H1 (cell line): ENCODE data around the gene KLHL36. TPM values are rescaled to one million over a fixed set of nuclear protein-coding genes. Genes with fewer than 3 reads are reported as not detected.

ENCODE experiments used
- CTCF ChIA-PET: fragments of 300-600 bp; sonication (Branson Sonifier 250); formaldehyde crosslinking; loops from one replicate; lab custom pipeline; 2021; ENCODE audit not compliant: partially characterized antibody; lab: Charles Lee
- POLR2A ChIA-PET: fragments of 300-600 bp; sonication (Branson Sonifier 250); formaldehyde crosslinking; loops from one replicate; lab custom pipeline; 2021; ENCODE audit warnings: inconsistent platforms; ENCODE audit not compliant: partially characterized antibody; lab: Charles Lee
- DNase-seq, 2 experiments: peaks; one replicate each; pipeline versions ENCODE4 v3.0.0 to v3.0.0-alpha.2; 2010 to 2022; ENCODE audit warnings: low spot score in 2 of 2, low read depth in 1 of 2, mixed read lengths in 1 of 2
- FAIRE-seq: peaks from 2 replicates; lab custom pipeline; 2011; peaks lifted over from hg19 to GRCh38; lab: Jason Lieb, UNC
- H2AFZ ChIP-seq: 2 replicates; pipeline ENCODE4 v1.8.1; 2012; ENCODE audit warnings: low read length, inconsistent platforms
- H2AK5ac ChIP-seq: 2 replicates; pipeline ENCODE4 v1.6.1; 2013; ENCODE audit warnings: low read depth, low read length
- H2BK120ac ChIP-seq: replicated peaks from 2 replicates; pipeline ENCODE3; 2013; ENCODE audit warnings: low read depth, low read length, inconsistent platforms
- H2BK12ac ChIP-seq: 2 replicates; pipeline ENCODE4 v1.6.1; 2013; ENCODE audit warnings: low read depth, low read length
- H2BK15ac ChIP-seq: 2 replicates; pipeline ENCODE4 v1.6.1; 2013; ENCODE audit warnings: low read length
- H2BK20ac ChIP-seq: 2 replicates; pipeline ENCODE4 v1.6.1; 2013; ENCODE audit warnings: low read length
- H2BK5ac ChIP-seq: 2 replicates; pipeline ENCODE4 v1.6.1; 2013; ENCODE audit warnings: low read depth, low read length
- H3K14ac ChIP-seq: 2 replicates; pipeline ENCODE4 v1.6.1; 2013; ENCODE audit warnings: inconsistent platforms; ENCODE audit not compliant: insufficient read length
- H3K18ac ChIP-seq: 2 replicates; pipeline ENCODE4 v1.6.1; 2013; ENCODE audit warnings: low read length; ENCODE audit errors: extremely low read depth
- H3K23ac ChIP-seq: 2 replicates; pipeline ENCODE4 v1.6.1; 2013; ENCODE audit warnings: inconsistent platforms; ENCODE audit not compliant: insufficient read length
- H3K23me2 ChIP-seq: 2 replicates; pipeline ENCODE4 v1.6.1; 2013; ENCODE audit warnings: low read depth, low read length
- H3K27ac ChIP-seq: 2 replicates; pipeline ENCODE4 v1.6.1; 2011; ENCODE audit warnings: low read depth, low read length, inconsistent platforms
- H3K27me3 ChIP-seq, 4 experiments: replicated peaks in 1 of 4; 1 replicate in 1 of 4; 2 replicates in 3 of 4; pipeline versions ENCODE4 v1.6.1 to v1.8.1; 2011 to 2013; ENCODE audit warnings: low read length in 3 of 4, mild to moderate bottlenecking in 3 of 4, inconsistent platforms in 2 of 4, mixed read lengths in 2 of 4, moderate library complexity in 1 of 4; ENCODE audit not compliant: control insufficient read depth in 3 of 4, insufficient read depth in 3 of 4; ENCODE audit errors: extremely low read depth in 1 of 4
- H3K36me3 ChIP-seq, 4 experiments: 2 replicates each; pipeline versions ENCODE4 v1.6.1 to v1.8.1; 2011 to 2013; ENCODE audit warnings: mild to moderate bottlenecking in 4 of 4, low read length in 3 of 4, moderate library complexity in 2 of 4, control low read depth in 1 of 4, inconsistent platforms in 1 of 4; ENCODE audit not compliant: insufficient read depth in 4 of 4, control insufficient read depth in 2 of 4
- H3K4ac ChIP-seq: replicated peaks from 2 replicates; pipeline ENCODE3; 2013; ENCODE audit warnings: low read length, low read depth, mixed read lengths, inconsistent platforms; ENCODE audit not compliant: insufficient read length
- H3K4me1 ChIP-seq, 4 experiments: replicated peaks in 1 of 4; 1 replicate in 1 of 4; 2 replicates in 3 of 4; pipeline versions ENCODE4 v1.6.1 to v1.8.1; 2011 to 2013; ENCODE audit warnings: low read length in 3 of 4, inconsistent platforms in 2 of 4, mixed read lengths in 1 of 4; ENCODE audit not compliant: insufficient read depth in 4 of 4, control insufficient read depth in 3 of 4
- H3K4me2 ChIP-seq, 2 experiments: 2 replicates each; pipeline versions ENCODE4 v1.6.1 to v1.8.1; 2011 to 2013; ENCODE audit warnings: low read depth in 2 of 2, low read length in 2 of 2, control low read depth in 1 of 2, inconsistent platforms in 1 of 2, mild to moderate bottlenecking in 1 of 2; ENCODE audit not compliant: insufficient read depth in 1 of 2
- H3K4me3 ChIP-seq, 4 experiments: fragments of 200-600, 300-600 bp in 1 of 4; sonication (generic), shearing (Covaris generic), sonication (Bioruptor Twin) in 1 of 4; 2 replicates each; pipeline versions ENCODE4 v1.5.1 to v1.8.1; 2011 to 2016; ENCODE audit warnings: low read length in 4 of 4, low read depth in 3 of 4, control low read depth in 2 of 4, inconsistent platforms in 2 of 4, mild to moderate bottlenecking in 2 of 4, mixed read lengths in 1 of 4, moderate library complexity in 1 of 4; ENCODE audit not compliant: insufficient read depth in 2 of 4; ENCODE audit errors: extremely low read depth in 1 of 4
- H3K56ac ChIP-seq: replicated peaks from 2 replicates; pipeline ENCODE3; 2013; ENCODE audit warnings: low read depth, mild to moderate bottlenecking, mixed read lengths, low read length, inconsistent platforms; ENCODE audit not compliant: insufficient read length
- H3K79me1 ChIP-seq: 2 replicates; pipeline ENCODE4 v1.6.1; 2013; ENCODE audit warnings: low read depth, low read length, control low read depth
- H3K79me2 ChIP-seq, 2 experiments: 2 replicates each; pipeline versions ENCODE4 v1.6.1 to v1.8.1; 2012 to 2013; ENCODE audit warnings: low read length in 2 of 2, mild to moderate bottlenecking in 2 of 2, inconsistent platforms in 1 of 2; ENCODE audit not compliant: insufficient read depth in 2 of 2, control insufficient read depth in 1 of 2
- H3K9ac ChIP-seq, 4 experiments: replicated peaks in 1 of 4; 1 replicate in 1 of 4; 2 replicates in 3 of 4; pipeline versions ENCODE4 v1.6.1 to v1.8.1; 2011 to 2013; ENCODE audit warnings: low read depth in 3 of 4, low read length in 3 of 4, control low read depth in 2 of 4, mild to moderate bottlenecking in 2 of 4, moderate library complexity in 2 of 4, inconsistent platforms in 1 of 4; ENCODE audit errors: extremely low read depth in 1 of 4
- H3K9me3 ChIP-seq, 2 experiments: 2 replicates each; pipeline versions ENCODE4 v1.6.1 to v1.8.1; 2012 to 2013; ENCODE audit warnings: mild to moderate bottlenecking in 2 of 2, moderate library complexity in 2 of 2, control low read depth in 1 of 2, inconsistent platforms in 1 of 2, low read depth in 1 of 2, low read length in 1 of 2, mixed read lengths in 1 of 2; ENCODE audit not compliant: insufficient read depth in 2 of 2
- H4K20me1 ChIP-seq, 2 experiments: replicated peaks in 1 of 2; 2 replicates each; pipeline versions ENCODE3 to v1.8.1; 2011 to 2013; ENCODE audit warnings: inconsistent platforms in 2 of 2, low read length in 2 of 2, mild to moderate bottlenecking in 1 of 2; ENCODE audit not compliant: insufficient read depth in 2 of 2, control insufficient read depth in 1 of 2
- H4K5ac ChIP-seq: 2 replicates; pipeline ENCODE4 v1.6.1; 2013; ENCODE audit warnings: low read length, low read depth, mixed read lengths, inconsistent platforms; ENCODE audit not compliant: insufficient read length
- H4K8ac ChIP-seq: 2 replicates; pipeline ENCODE4 v1.8.0; 2013; ENCODE audit warnings: mild to moderate bottlenecking, moderate library complexity, low read length, inconsistent platforms; ENCODE audit not compliant: insufficient read depth; ENCODE audit errors: extremely low read depth
- H4K91ac ChIP-seq: replicated peaks from 2 replicates; pipeline ENCODE3; 2013; ENCODE audit warnings: low read length, mixed read lengths, inconsistent platforms; ENCODE audit not compliant: insufficient read length
- CTBP2 ChIP-seq: IDR thresholded peaks from 2 replicates; pipeline ENCODE4 v1.7.0; 2011; ENCODE audit warnings: borderline replicate concordance, mild to moderate bottlenecking, moderate library complexity, mixed read lengths, low read length; ENCODE audit not compliant: insufficient read depth, insufficient read length
- EZH2 ChIP-seq: fragments of 200-600 bp; sonication (generic); IDR thresholded peaks from 2 replicates; pipeline ENCODE4 v1.7.1; 2012; ENCODE audit warnings: low read depth, mild to moderate bottlenecking, moderate library complexity, low read length, inconsistent platforms; ENCODE audit not compliant: severe bottlenecking
- GABPA ChIP-seq: IDR thresholded peaks from 2 replicates; pipeline ENCODE4 v1.6.1; 2011; ENCODE audit warnings: mild to moderate bottlenecking, low read length, moderate library complexity, borderline replicate concordance; ENCODE audit not compliant: insufficient read depth
- HDAC6 ChIP-seq: IDR thresholded peaks from one replicate; pipeline ENCODE4 v1.7.1; 2012; ENCODE audit warnings: low read depth, mild to moderate bottlenecking, inconsistent platforms, low read length, moderate library complexity
- JUND ChIP-seq: IDR thresholded peaks from 2 replicates; pipeline ENCODE4 v1.6.1; 2011; ENCODE audit warnings: mild to moderate bottlenecking, improper control_type of control experiment, low read length
- PHF8 ChIP-seq: fragments of 200-600 bp; sonication (generic); conservative IDR thresholded peaks from 2 replicates; pipeline ENCODE4 v1.7.1; 2012; ENCODE audit warnings: low read depth, mild to moderate bottlenecking, inconsistent platforms, low read length, moderate library complexity
- POLR2A ChIP-seq, 2 experiments: IDR thresholded peaks; 1 replicate in 1 of 2; 2 replicates in 1 of 2; pipeline ENCODE4 v1.6.1; 2011; ENCODE audit warnings: low read depth in 2 of 2, low read length in 2 of 2, mild to moderate bottlenecking in 2 of 2; ENCODE audit errors: control extremely low read depth in 1 of 2
- POLR2AphosphoS5 ChIP-seq: IDR thresholded peaks from 2 replicates; pipeline ENCODE4 v1.6.1; 2011; ENCODE audit warnings: low read depth, low read length
- SAP30 ChIP-seq: fragments of 300-600 bp; sonication (generic); IDR thresholded peaks from 2 replicates; pipeline ENCODE4 v1.7.1; 2012; ENCODE audit warnings: low read length, moderate library complexity, mild to moderate bottlenecking, inconsistent platforms; ENCODE audit not compliant: insufficient read depth, insufficient replicate concordance
- SIX5 ChIP-seq: IDR thresholded peaks from 2 replicates; pipeline ENCODE4 v1.6.1; 2011; ENCODE audit warnings: mild to moderate bottlenecking, low read depth, low read length
- SRF ChIP-seq: IDR thresholded peaks from 2 replicates; pipeline ENCODE4 v1.6.1; 2011; ENCODE audit warnings: mild to moderate bottlenecking, low read depth, low read length, moderate library complexity
- SUZ12 ChIP-seq: fragments of 200-600 bp; sonication (generic); IDR thresholded peaks from 2 replicates; pipeline ENCODE4 v1.6.1; 2012; ENCODE audit warnings: mild to moderate bottlenecking, inconsistent platforms, low read length, moderate library complexity, mixed read lengths
- WGBS, 2 experiments: shearing (Covaris generic) in 1 of 2; methylation state at CpG; one replicate each; pipeline versions ENCODE4 v1.1.6 to v1.1.7; 2013 to 2015; ENCODE audit warnings: low lambda C conversion rate in 2 of 2, mixed read lengths in 2 of 2, inconsistent platforms in 1 of 2, low coverage in 1 of 2, missing lambda C conversion rate in 1 of 2; ENCODE audit not compliant: insufficient replicate concordance in 2 of 2, insufficient coverage in 1 of 2, insufficient read length in 1 of 2; ENCODE audit errors: extremely low coverage in 1 of 2, missing lambda C conversion rate in 1 of 2; 5-methylcytosine and 5-hydroxymethylcytosine counted together
- polyA plus RNA-seq, 7 experiments: library from polyadenylated mRNA; depleted of rRNA in 3 of 7; stranded (reverse) in 5 of 7; unstranded in 2 of 7; fragments of >200 nt in 5 of 7; fragments of 200-250 nt in 2 of 7; gene quantifications; 1 replicate in 5 of 7; 2 replicates in 1 of 7; 4 replicates in 1 of 7; pipeline versions ENCODE4 v1.2.1 to v1.2.3, GENCODE V29; 2011 to 2013; ENCODE audit warnings: missing spikeins in 2 of 7, mixed read lengths in 2 of 7
- total RNA-seq: library from RNA; stranded (reverse); fragmentation: NEBNext Ultra II Directional; extraction: Animal tissue kit (Norgen Biotek cat#: 25700); gene quantifications from 2 replicates; pipeline ENCODE4 v1.2.1, GENCODE V29; 2021

KLHL36 gene
- total and polyA plus RNA-seq, 2 of the 8 experiments (the other 6 are each of a cell fraction or from before 2014, with no cell fraction given) = 22.9 to 33.6 TPM

GRCh38 chr16:84686707-84687298 lies 38.5 kb downstream of the KLHL36 start:
- 85% methylated on average over 6 of the region's 6 CpGs; no CpG with 5 or more reads in 1 of the 2 experiments for WGBS, 2 experiments
- Histone ChIP-seq H2AK5ac (no peak overlapping the region), H3K14ac (no peak overlapping the region), H3K79me1 (no peaks in the 10 kb centered on the region), H3K27ac (no peak overlapping the region), H4K8ac (no peak overlapping the region), H2BK12ac (0 out of 2 replicates have a peak overlapping the region, but pooled peaks have one; percentile 43), H3K4me1 (peaks cover 0 to 12% (median 6%) of the 10 kb centered on the region in 4 experiments; a peak in 5 of 7 replicates), H3K9ac (no peak overlapping the region), H3K79me2 (no peaks in the 10 kb centered on the region), H2BK120ac (no peak overlapping the region), H4K20me1 (no peaks in the 10 kb centered on the region), H3K36me3 (no peaks in the 10 kb centered on the region), H4K5ac (no peak overlapping the region), H2BK5ac (peak overlapping the region; percentile 69; the same call in 1 of the 2 replicates), H3K9me3 (no peaks in the 10 kb centered on the region), H2BK15ac (no peak overlapping the region), H2BK20ac (peak overlapping the region; percentile 36; the same call in 1 of the 2 replicates), H3K23ac (no peak overlapping the region), H3K4ac (no peak overlapping the region), H3K23me2 (no peaks in the 10 kb centered on the region), H3K27me3 (no peaks in the 10 kb centered on the region; a peak in 1 of 7 replicates), H3K18ac (no peak overlapping the region), H3K56ac (no peak overlapping the region), H3K4me3 (no peak overlapping the region), H3K4me2 (no peak overlapping the region), H4K91ac (no peak overlapping the region), H2AFZ (no peak overlapping the region)
- DNase-seq (no peak), FAIRE-seq (no peak)
- POLR2A ChIA-PET = interaction anchor here (0.6 to 1.0 kb wide), 4 partner anchors 35 to 60 kb away, joined by 3 to 4 read pairs (median 3); no protein-coding TSS in a partner anchor
- TF ChIP-seq GABPA (no peak), POLR2AphosphoS5 (no peak), HDAC6 (no peak), EZH2 (no peak), POLR2A (IDR thresholded peaks at IDR 0.05; ENCODE audit: control extremely low read depth in 1 of 2, low read depth in 2 of 2, low read length in 2 of 2) (no peak), SRF (no peak), SIX5 (no peak), SAP30 (no peak), SUZ12 (no peak), CTBP2 (no peak), PHF8 (no peak), JUND (no peak)
- CTCF ChIA-PET = interaction anchor here (0.5 to 1.3 kb wide), 6 partner anchors 10 to 163 kb away, joined by 3 to 4 read pairs (median 4); no protein-coding TSS in a partner anchor
